Lower leg skin (tissue), 3 donors: Measurements from ENCODE around the gene PCDHB12.

Experiments
- POLR2A ChIP-seq, 2 donors: fragments of 450-650 bp; IDR thresholded peaks; one replicate each; pipeline ENCODE4 v1.6.1; 2016 to 2017; ENCODE audit warnings: antibody characterized with exemption in 2 of 2, mild to moderate bottlenecking in 1 of 2, moderate library complexity in 1 of 2
- TF ChIP-seq, protein P1 (sequence below), 3 donors: fragments of 450-650 bp; IDR thresholded peaks; one replicate each; pipeline ENCODE4 v1.5.1; 2016; ENCODE audit warnings: antibody characterized with exemption in 3 of 3, mild to moderate bottlenecking in 3 of 3, moderate library complexity in 2 of 3

- TF ChIP-seq, protein P1, sequence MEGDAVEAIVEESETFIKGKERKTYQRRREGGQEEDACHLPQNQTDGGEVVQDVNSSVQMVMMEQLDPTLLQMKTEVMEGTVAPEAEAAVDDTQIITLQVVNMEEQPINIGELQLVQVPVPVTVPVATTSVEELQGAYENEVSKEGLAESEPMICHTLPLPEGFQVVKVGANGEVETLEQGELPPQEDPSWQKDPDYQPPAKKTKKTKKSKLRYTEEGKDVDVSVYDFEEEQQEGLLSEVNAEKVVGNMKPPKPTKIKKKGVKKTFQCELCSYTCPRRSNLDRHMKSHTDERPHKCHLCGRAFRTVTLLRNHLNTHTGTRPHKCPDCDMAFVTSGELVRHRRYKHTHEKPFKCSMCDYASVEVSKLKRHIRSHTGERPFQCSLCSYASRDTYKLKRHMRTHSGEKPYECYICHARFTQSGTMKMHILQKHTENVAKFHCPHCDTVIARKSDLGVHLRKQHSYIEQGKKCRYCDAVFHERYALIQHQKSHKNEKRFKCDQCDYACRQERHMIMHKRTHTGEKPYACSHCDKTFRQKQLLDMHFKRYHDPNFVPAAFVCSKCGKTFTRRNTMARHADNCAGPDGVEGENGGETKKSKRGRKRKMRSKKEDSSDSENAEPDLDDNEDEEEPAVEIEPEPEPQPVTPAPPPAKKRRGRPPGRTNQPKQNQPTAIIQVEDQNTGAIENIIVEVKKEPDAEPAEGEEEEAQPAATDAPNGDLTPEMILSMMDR (IDR thresholded peaks at IDR 0.05): no peak
- TF ChIP-seq POLR2A (IDR thresholded peaks at IDR 0.05): no peak
Observed at GRCh38 chr5:141236516-141237313, 28.2 kb downstream of the PCDHB12 start.
